Ramos (cell line): ENCODE results near the gene ZRANB3.
"Not testable (repeated sequence)": the region's sequence is repeated elsewhere in the genome, so short reads cannot be mapped to it uniquely, and the experiment has no call there.

Source experiments
- in situ Hi-C: fragments of 300-500 bp; cut with MboI; formaldehyde crosslinking; loops from one replicate; pipeline ENCODE4 v1.14.3; 2022; ENCODE audit warnings: low sequenced_read_pairs; ENCODE audit not compliant: unreplicated experiment

ZRANB3 gene

DNA sequence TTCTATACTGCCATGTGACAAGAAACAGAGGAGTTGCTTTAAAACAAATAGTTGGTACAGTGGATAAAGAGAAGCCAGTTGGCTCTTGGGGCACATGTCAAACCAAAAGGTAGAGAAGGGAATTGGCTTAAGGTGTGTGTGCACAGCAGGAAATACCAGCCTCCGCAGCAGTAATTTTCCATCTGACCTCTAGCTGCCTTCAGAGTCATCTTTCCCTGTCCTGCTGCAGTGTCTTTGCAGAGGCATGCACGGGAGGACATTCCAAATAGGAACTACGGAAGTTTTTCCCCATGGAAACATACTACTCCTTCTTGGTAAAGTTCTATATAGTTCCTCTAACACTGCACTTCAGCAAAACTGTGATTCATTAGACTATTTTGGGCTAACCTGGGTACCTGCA is 379.4 kb downstream of the ZRANB3 start:
- in situ Hi-C loops = no loop called here

DNA sequence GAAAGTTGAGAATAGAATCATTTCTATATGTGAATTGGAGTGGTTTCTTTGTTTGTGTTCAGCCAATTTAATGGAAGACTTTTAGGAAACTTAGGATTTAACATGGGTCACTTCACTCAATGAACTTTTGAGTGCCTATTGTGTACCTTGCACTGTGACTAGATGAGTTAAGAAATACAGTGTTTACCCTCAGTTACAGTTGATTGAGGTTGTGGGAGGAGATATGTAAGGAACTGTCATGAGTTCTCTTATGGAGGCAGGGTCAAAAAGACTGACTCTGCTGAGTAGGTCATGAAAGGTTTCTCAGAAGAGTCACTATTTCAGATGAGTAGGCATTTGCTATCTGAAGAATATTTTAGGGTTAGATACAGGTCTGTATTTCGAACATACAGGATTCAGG is 380.3 kb downstream of the ZRANB3 start:
- in situ Hi-C loops = no loop called here

DNA sequence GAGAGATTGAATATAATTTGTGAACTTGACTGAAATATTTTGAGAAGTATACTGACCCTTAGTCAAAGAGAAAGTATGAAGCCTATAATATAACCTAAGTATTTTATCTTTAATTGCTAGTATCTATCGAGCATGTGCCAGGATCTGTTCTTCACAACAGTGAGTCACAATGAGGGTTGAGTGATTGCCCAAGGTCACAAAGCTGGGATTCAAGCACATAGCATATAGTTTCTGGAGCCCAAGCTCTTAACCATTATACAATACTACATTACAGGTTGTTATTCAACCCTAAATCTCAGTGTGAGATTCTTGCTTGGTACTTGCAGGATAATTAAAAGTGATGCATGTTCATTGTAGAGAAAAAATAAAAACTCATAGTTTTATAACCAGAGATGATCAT is 381.8 kb downstream of the ZRANB3 start:
- in situ Hi-C loops = no loop called here

DNA sequence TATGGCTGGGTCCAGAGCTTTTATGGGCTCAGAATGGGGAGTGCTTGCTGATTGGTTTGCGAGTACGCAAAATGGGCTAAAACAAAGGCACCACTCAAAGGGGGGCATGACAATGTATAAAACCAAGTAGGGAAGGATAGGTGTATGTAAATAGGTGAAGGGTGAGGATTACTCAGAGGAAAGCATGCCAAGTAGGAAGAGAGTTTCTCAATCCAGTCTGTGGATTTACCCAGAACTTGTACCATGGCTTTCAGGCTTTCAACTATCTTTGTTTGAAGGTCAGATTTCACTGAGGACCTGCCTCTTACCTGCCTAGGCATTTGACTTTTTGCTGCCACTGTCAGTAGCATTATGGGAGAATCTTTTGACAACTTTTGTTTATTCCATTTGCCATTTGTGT is 386.7 kb downstream of the ZRANB3 start:
- in situ Hi-C loops = no loop called here

DNA sequence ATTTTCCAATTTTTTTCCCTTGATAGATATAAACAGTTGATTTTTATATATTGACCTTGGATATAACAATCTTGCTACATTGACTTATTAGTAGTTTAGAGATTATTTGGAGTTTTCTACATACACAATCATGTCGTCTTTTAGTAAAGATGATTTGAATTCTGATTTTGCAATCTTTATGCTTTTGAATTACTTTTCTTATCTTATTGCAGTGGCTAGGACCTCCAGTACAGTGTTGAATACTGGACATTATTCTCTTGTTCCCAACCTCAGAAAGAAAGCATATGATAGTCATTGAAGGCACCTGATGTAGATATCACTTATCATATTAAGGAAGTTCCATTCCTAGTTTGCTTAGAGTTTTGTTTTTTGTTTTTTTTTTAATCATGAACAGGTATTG is 388.7 kb downstream of the ZRANB3 start:
- in situ Hi-C loops = no loop called here

DNA sequence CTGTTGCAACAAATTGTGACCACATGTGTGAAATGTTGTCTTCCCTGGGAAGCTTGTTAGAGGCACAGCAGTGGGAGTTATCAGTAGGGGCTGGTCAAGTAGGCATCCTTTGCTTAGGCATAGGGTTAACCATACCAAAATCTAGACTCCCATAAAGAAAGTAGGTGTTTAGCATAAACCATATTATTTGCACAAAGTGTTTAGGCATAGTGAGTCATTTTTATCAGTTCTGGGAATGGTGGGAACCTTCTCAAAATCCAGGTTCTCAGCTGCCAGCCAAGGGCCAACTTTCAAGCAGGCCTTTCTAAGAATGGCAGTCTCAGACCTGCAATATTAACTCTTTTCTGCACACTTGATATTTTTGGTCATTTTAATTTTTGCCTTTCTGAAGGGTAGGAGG is 390.4 kb downstream of the ZRANB3 start:
- in situ Hi-C loops = no loop called here

DNA sequence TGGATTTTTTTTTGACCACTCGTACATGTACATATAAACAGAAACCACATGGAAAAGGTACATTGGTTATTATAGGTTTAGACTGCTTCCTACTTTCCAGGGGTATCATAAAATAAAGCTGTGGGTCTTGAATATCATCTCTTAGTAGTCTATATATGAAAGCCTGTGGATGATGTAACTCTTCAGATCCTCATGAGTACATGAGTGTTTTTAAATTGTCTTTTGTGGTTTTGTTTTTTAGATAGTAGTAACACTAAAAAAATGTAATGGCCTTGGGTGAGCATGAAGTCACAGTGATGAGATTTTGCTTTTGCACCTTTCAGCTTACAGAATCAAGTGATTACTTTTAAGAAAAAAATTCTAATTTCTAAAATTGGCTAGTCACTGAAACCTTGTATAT is 398.7 kb downstream of the ZRANB3 start:
- in situ Hi-C loops = no loop called here

DNA sequence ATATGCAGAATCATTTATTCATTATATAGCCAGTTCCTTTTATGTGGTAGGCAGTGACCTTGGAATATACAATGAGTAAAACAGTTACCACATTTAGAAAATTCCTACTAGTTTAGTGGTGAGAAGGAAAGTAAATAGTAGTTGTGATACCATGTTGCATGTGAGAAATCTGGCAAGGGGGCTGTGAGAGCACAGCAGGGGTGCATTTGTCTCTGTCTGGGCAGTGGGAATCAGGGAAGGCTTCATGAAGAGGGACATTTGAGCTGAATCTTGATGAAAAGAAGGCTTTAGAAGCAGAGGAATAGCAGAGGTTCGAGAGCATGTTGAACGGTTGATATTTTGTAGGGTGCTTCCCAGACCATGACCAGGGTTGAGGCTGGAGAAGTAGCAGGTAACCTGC is 400.3 kb downstream of the ZRANB3 start:
- in situ Hi-C loops = no loop called here

DNA sequence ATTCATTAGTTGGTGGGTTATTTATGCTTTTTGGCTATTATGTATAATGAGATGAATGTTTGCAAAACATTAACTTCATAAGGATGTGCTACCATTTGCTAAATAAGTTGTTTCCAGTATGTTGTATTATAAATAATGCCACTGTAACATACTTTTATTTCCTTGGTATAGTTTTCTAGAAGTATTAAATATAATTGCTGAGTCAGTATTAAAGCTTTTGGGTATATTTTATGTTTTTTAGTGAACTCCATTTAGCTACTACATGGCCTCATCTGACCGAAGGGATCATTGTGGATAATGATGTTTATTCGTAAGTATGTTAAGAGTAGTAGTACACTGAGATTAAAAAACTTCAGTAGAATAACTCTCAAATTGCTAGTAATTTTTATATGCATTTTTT is 405.1 kb downstream of the ZRANB3 start:
- in situ Hi-C loops = no loop called here

DNA sequence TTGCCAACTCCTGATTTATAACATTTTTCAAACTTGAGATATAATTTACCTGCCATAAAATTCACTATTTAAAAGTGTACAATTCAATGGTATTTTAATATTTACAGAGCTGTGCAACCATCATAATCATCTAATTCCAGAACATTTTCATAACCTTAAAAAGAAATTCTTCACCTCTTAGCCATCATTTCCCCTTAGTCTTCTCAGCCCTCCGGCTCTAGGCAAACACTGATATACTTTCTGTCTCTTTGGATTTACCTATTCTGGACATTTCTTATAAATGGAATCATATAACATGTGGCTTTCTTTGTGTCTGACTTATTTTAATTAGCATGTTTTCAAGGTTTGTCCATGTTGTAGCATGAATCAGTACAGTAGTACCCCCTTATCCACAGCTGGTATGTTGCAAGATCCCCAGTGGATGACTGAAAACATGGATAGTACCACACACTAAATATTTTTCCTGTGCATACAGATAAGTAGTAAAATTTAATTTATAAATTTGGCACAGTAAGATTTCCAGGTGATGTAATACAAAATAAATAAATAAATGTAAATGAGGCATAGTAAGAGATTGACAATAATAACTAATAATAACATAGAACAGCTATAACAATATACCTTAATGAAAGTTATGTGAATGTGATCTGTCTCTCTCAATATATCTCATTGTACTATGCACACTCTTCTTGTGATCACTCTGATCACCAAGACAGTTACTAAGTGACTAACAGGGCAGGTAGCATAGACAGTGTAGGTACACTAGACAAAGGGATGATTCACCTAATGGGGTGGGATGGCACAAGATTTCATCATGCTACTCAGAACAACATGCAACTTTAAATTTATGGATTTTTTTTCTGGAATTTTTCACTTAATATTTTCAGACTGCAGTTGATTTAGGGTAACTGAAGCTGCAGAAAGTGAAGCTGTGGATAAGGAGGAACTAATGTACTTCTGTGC is 405.8 kb downstream of the ZRANB3 start:
- in situ Hi-C loops = no loop called here

DNA sequence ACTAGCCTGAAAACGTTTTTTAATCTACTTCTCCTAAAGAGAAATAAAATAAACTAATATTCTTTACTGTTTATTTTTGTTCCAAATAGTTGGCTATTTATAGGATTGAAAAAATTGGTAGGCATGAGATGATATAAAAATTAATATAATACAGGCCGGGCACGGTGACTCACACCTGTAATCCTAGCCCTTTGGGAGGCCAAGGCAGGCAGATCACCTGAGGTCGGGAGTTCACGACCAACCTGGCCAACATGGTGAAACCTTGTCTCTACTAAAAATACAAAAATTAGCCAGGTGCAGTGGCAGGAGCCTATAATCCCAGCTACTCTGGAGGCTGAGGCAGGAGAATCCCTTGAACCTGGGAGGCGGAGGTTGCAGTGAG is 409.4 kb downstream of the ZRANB3 start:
- in situ Hi-C loops = not testable (repeated sequence)

DNA sequence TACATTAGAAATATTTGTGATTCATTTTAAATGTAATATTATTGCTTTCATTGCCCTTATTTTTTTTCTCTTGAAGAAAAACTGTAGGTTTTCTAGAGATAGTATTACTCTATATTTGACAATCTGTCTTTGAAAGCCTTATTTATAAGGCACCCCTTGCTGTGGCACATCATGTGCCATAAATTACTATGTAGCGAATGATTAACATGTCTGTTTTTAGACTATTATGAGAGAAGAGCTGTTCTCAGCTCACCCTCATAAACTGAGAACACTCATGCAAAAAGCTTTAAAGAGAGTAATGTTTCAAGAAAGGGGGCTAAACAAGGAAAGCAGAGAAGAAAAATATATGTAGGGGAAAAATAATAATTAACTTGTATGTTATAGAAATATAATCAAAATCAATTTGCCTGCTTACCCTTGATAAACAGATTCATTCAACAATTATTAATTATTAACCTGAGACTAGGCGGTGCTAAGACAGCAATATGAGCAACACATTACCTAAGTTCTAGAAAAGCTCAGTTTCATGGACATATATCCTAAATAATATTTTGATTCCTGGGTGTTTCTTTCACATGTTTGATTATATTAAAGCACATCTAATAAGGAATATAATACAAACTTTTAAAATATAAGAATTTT is 409.9 kb downstream of the ZRANB3 start:
- in situ Hi-C loops = no loop called here

DNA sequence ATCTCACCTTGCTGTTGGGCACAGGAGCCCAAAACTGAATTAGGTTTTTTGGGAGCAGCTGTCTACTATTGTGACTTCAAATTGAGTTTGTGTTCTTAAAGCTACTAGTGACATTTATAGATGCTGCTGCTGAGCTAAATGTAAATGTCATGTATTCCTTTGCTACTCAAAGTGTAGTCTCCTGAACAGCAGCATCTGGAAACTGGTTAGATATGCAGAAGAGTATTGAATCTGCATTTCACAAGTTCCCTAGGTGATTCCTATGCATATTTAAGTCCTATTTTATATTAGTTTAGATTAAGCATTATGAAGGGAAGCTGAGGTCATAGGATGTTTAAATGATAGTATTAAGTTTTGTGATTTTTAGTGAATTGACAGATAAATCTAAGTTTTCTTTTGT is 411.4 kb downstream of the ZRANB3 start:
- in situ Hi-C loops = no loop called here

DNA sequence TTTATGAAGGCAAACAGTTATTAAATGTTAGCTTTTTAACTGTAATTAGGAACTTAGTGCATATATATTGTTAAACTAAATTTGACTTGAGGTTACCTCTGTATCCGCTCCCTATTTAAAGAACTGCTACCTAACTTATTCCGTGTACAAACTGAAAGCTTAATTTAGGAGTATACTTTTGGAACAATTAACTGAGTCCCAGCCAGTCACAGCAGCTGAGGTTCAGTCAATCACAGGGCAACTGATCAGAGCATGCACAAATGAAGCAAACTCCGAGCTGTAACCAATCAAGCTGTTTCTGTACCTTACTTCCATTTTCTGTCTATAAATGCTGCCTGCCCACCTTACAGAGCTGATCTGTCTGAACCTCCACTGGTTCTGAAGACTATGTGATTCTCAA is 417.7 kb downstream of the ZRANB3 start:
- in situ Hi-C loops = no loop called here

DNA sequence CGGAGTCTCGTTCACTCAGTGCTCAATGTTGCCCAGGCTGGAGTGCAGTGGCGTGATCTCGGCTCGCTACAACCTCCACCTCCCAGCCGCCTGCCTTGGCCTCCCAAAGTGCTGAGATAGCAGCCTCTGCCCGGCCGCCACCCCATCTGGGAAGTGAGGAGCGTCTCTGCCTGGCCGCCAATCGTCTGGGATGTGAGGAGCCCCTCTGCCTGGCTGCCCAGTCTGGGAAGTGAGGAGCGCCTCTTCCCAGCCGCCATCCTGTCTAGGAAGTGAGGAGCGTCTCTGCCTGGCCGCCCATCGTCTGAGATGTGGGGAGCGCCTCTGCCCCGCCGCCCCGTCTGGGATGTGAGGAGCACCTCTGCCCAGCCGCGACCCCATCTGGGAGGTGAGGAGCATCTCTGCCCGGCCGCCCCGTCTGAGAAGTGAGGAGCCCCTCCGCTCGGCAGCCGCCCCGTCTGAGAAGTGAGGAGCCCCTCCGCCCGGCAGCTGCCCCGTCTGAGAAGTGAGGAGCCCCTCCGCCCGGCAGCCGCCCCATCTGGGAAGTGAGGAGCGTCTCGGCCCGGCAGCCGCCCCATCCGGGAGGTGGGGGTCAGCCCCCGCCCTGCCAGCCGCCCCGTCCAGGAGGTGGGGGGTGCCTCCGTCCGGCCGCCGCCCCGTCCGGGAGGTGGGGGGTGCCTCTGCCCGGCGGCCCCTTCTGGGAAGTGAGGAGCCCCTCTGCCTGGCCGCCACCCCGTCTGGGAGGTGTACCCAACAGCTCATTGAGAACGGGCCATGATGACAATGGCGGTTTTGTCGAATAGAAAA is 425.3 kb downstream of the ZRANB3 start:
- in situ Hi-C loops = not testable (repeated sequence)

DNA sequence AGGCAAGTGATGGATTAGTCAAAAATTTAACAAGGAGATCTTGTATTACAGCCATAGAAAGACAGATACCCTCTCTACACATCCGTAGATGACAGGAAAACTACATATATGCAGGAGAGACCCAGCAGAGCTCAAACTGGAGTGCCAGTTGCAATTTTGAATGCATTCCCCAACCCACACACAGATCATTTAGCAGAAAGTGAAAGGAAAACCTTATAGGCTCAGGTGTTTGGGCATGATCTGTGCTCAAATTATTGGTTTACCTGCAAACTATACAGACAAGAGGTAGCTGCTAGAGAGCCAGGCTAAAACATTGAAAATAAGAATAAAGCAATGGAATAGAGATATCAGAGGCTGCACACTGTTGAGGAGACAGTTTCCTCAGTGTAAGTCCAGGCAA is 427.2 kb downstream of the ZRANB3 start:
- in situ Hi-C loops = no loop called here

DNA sequence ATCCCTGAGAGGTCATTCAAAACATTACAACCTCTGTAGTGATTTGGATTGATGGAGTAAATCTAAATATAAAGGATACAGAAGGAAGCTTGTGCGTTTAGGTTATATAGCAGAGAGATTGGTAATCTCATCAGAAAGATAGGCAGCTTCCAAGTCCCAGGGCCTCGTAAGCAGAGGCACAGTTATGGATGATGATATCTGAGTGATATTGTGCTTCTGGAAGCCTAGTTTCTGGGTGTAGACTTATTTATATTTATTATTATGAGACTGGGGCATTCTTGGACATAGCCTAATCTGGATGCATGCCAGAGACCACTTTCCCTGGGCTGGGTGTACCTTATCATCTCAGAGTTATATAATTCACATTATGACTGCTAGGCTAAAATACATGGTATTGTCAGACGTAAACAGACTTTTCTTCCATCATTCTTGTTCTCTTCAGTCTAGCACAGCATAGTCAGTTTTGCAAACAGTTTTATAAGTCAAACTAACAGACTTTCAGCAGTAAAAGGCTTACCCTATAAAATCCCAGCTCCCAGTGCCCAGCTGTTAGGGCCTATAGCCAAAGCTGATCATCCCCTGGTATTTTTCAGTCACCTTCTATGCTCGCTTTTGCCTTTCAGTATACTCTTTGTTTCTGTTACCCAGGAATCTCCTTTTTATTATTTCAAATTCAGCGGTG is 431.1 kb downstream of the ZRANB3 start:
- in situ Hi-C loops = no loop called here

DNA sequence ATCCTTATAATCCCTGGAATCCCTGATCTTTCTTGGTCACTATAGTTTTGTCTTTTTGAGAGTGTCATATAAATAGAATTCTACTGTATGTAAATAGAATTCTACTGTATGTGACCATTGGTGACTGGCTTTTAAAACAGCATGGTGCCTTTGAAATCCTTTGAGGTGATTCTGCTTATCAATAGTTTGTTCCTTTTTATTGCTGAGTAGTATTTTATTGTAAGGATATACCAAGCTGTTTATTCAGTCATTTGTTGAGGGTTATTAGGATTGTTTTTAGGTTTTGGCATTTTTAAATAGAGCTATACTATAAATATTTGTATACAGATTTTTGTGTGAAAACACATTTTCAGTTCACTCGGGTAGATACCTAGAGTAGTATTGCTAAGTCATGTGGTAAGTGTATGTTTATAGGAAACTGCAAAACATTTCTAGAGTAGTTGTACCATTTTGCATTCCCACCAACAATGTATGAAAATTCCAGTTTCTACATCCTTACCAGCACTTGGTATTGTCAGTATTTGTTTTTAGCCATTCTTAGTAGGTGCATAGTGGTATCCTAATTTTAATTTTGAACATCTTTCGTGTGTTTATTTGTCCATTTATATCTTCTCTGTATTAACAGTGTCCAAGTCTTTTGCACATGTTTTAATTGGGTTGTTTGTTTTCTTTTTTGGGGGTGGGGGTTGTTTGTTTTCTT is 433.3 kb downstream of the ZRANB3 start:
- in situ Hi-C loops = no loop called here

DNA sequence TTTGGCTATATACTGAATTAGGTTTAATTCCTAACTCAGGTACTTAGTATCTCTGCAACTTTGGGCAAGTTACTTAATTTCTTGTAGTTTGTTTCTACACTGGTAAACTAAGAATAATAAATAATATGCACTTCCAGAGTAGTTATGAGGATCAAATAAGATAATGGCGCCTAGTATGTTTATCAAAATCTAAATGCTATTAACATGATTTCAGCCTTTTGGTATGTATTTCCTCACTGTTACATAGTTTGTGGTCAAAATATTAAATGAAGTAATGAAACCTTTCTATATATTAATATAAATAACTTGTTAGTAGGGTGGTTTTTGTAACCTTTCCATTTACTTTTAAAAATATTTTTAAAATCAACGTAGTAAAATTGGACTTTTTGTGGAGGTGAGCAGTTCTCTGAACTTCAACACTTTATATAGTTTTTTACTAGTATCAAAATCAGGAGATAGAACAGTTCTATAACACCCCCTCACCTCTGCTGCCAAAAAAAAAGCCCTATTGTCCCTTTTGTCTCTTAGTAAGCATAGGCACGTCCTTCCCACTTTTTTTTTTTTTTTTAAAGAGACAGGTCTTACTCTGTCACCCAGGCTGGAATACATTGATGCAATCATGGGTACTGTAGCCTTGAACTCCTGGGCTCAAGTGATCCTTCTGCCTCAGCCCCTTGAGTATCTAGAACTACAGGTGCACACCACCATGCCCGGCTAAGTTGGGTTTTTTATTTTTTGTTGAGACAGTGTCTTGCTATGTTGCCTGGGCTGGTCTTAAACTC is 434.2 kb downstream of the ZRANB3 start:
- in situ Hi-C loops = no loop called here
